PFSK-1 (cell line): ENCODE results near the gene SYT4.

Experiments used
- POLR2AphosphoS5 ChIP-seq: IDR thresholded peaks from 2 replicates; pipeline ENCODE4 v1.6.1; 2012; ENCODE audit warnings: low read depth, mild to moderate bottlenecking, control low read depth, low read length, moderate library complexity
- TAF1 ChIP-seq: IDR thresholded peaks from 2 replicates; pipeline ENCODE4 v1.6.1; 2012; ENCODE audit warnings: low read length, control low read depth, borderline replicate concordance; ENCODE audit not compliant: insufficient read depth

GRCh38 chr18:43276491-43276890 is 799 bp downstream of the SYT4 start:
- TF ChIP-seq TAF1: no peak
- no peak for TF ChIP-seq POLR2AphosphoS5
